Heart left ventricle (tissue), 13 donors: Measurements from ENCODE around the gene SLX9.

ENCODE experiments used
- POLR2A ChIP-seq, 2 donors: fragments of 450-650 bp; IDR thresholded peaks; one replicate each; pipeline ENCODE4 v1.6.1; 2017; ENCODE audit warnings: antibody characterized with exemption in 2 of 2, mild to moderate bottlenecking in 2 of 2, moderate library complexity in 2 of 2
- TF ChIP-seq, protein P1 (sequence below), 12 donors: fragments of 200-600 bp; sonication (generic) in 4 of 12; IDR thresholded peaks; one replicate each; pipeline versions ENCODE4 v1.5.0 to v1.8.0; 2018 to 2022; ENCODE audit warnings: antibody characterized with exemption in 12 of 12, mild to moderate bottlenecking in 5 of 12
- donor health status: ischemic (EF 13 %, LVEDD 7.1; RV severe dilation, severe dysfunction).
- donor health status: DM: no; HTN: yes; CAD: no.
- donor health status: DM: no; HTN: no; CAD: no.
- donor health status: ischemic (EF 25% LVEDD 6.9; RV normal size, moderate dysfunction).
- donor health status: ischemic (EF 25% LVEDD 5.7; RV mildly dilated, moderate dysfunction).
- donor health status: ischemic (EF 35%, LVEDD 5.7; RV mildly dilated, moderate dysfunction).
- donor health status: nonischemic (EF 11% LVEDD 7.7; RV severe dilation, severe dysfunction).
- donor health status: DM: yes; HTN: yes; CAD: no.
- donor health status: PGD.
- donor health status: ischemic (EF 29% LVEDD 5.4; RV normal size, mild dysfunction).
- donor health status: nonischemic (EF 23%, LVEDD 6.1; RV moderate dilation, normal function).

- TF ChIP-seq POLR2A (IDR thresholded peaks at IDR 0.05): no peak
- TF ChIP-seq, protein P1, sequence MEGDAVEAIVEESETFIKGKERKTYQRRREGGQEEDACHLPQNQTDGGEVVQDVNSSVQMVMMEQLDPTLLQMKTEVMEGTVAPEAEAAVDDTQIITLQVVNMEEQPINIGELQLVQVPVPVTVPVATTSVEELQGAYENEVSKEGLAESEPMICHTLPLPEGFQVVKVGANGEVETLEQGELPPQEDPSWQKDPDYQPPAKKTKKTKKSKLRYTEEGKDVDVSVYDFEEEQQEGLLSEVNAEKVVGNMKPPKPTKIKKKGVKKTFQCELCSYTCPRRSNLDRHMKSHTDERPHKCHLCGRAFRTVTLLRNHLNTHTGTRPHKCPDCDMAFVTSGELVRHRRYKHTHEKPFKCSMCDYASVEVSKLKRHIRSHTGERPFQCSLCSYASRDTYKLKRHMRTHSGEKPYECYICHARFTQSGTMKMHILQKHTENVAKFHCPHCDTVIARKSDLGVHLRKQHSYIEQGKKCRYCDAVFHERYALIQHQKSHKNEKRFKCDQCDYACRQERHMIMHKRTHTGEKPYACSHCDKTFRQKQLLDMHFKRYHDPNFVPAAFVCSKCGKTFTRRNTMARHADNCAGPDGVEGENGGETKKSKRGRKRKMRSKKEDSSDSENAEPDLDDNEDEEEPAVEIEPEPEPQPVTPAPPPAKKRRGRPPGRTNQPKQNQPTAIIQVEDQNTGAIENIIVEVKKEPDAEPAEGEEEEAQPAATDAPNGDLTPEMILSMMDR (IDR thresholded peaks at IDR 0.05): no peak
These were observed 71.6 kb downstream of the SLX9 start for GRCh38 chr21:45011426-45011825.
